GM20431 (cell line): Measurements from ENCODE around the gene PSME1.

Source experiments
- in situ Hi-C: fragments of 300-500 bp; cut with MseI, MboI; formaldehyde crosslinking; loops from one replicate; pipeline ENCODE4 v1.15.0; 2020; ENCODE audit warnings: low sequenced_read_pairs; ENCODE audit not compliant: unreplicated experiment

Gene PSME1

GRCh38 chr14:24143511-24143910 is 7.5 kb downstream of the PSME1 start:
- in situ Hi-C loops, result no loop called here

GRCh38 chr14:24144451-24144850 is 8.5 kb downstream of the PSME1 start:
- in situ Hi-C loops, result no loop called here

- in situ Hi-C loops, result no loop called here
These were observed 9.2 kb downstream of the PSME1 start for GRCh38 chr14:24145219-24145618.

- in situ Hi-C loops, result no loop called here
These were observed 9.9 kb downstream of the PSME1 start for GRCh38 chr14:24145690-24146452.

- in situ Hi-C loops, result no loop called here
These were observed 10.5 kb downstream of the PSME1 start, which contains the start of gene PSME2 for GRCh38 chr14:24146453-24146977. Gene PSME2 (minus strand): TSS chr14:24146610. CDS start chr14:24146581, 29 bp downstream.

- in situ Hi-C loops, result no loop called here
These were observed 11.2 kb downstream of the PSME1 start, which contains the start of gene RNF31 for GRCh38 chr14:24146978-24147760. Gene RNF31 (plus strand): TSS chr14:24147498. CDS start chr14:24147699, 201 bp downstream.

- in situ Hi-C loops, result no loop called here
These were observed 11.9 kb downstream of the PSME1 start for GRCh38 chr14:24147761-24148428.

GRCh38 chr14:24149302-24149969 is 13.4 kb downstream of the PSME1 start:
- in situ Hi-C loops, result no loop called here

- in situ Hi-C loops, result no loop called here
These were observed 14.1 kb downstream of the PSME1 start for GRCh38 chr14:24150061-24150460.

GRCh38 chr14:24150567-24150966 is 14.6 kb downstream of the PSME1 start:
- in situ Hi-C loops, result no loop called here

- in situ Hi-C loops, result no loop called here
These were observed 15.0 kb downstream of the PSME1 start for GRCh38 chr14:24150993-24151392.

- in situ Hi-C loops, result no loop called here
These were observed 15.5 kb downstream of the PSME1 start for GRCh38 chr14:24151404-24152080.

GRCh38 chr14:24155100-24155499 is 19.1 kb downstream of the PSME1 start:
- in situ Hi-C loops, result no loop called here

GRCh38 chr14:24156840-24157239 is 20.8 kb downstream of the PSME1 start:
- in situ Hi-C loops, result no loop called here

- in situ Hi-C loops, result no loop called here
These were observed 21.3 kb downstream of the PSME1 start for GRCh38 chr14:24157331-24157730.

GRCh38 chr14:24159777-24160498 is 23.9 kb downstream of the PSME1 start:
- in situ Hi-C loops, result no loop called here

GRCh38 chr14:24160499-24160849 is 24.5 kb downstream of the PSME1 start:
- in situ Hi-C loops, result no loop called here

GRCh38 chr14:24160850-24161804 is 25.1 kb downstream of the PSME1 start, which contains the start of gene IRF9:
Gene IRF9 (plus strand): TSS chr14:24161265. CDS start chr14:24162145, 880 bp downstream.
- in situ Hi-C loops, result no loop called here
